ENCODE measurements around the gene NTM.
A peak's percentile ranks its signal among the peaks of the same experiment; 100 is the strongest.

The NTM gene

DNA sequence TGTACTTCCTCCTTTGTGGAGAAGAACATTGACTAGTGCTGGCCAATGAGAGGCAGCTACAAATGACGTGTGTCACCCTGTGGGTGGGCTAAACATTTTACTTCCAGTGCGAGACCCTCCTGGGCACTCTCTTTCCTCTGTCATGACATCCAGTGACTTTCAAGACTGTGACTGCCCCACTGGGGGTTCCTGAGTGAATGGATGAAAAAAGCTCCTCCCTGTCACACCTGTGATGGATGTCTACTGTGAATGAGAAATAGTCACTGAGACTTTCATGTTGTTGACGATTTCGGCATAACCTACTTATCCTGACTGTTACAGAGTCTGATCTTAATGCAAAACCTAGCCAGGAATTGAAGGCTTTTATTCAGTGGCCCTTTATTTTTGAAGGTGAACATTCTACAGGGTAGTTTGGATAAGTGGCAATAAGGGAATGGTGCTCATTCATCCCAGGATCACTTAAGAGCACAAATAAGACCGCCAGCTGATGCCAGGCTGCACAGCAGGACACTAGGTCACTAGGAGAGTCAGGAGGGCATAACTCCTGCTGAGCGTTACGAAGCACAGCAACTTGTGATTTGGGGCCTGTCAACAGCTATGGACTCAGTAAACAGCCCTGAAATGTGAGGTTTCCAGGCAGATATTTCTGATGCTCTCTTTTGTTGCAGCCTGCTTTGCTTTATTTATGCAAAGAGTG lies 636.6 kb downstream of the NTM start:
- H3K4me3 ChIP-seq (replicated peaks in 1 of 2; ENCODE audit: low read depth in 2 of 2, low read length in 2 of 2), result no peak overlapping the region
- DNase-seq (ENCODE audit: low read depth in 2 of 2), result no peak
- TF ChIP-seq, protein P1, sequence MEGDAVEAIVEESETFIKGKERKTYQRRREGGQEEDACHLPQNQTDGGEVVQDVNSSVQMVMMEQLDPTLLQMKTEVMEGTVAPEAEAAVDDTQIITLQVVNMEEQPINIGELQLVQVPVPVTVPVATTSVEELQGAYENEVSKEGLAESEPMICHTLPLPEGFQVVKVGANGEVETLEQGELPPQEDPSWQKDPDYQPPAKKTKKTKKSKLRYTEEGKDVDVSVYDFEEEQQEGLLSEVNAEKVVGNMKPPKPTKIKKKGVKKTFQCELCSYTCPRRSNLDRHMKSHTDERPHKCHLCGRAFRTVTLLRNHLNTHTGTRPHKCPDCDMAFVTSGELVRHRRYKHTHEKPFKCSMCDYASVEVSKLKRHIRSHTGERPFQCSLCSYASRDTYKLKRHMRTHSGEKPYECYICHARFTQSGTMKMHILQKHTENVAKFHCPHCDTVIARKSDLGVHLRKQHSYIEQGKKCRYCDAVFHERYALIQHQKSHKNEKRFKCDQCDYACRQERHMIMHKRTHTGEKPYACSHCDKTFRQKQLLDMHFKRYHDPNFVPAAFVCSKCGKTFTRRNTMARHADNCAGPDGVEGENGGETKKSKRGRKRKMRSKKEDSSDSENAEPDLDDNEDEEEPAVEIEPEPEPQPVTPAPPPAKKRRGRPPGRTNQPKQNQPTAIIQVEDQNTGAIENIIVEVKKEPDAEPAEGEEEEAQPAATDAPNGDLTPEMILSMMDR (IDR thresholded peaks at IDR 0.05; ENCODE audit: low read depth, low read length), result no peak

DNA sequence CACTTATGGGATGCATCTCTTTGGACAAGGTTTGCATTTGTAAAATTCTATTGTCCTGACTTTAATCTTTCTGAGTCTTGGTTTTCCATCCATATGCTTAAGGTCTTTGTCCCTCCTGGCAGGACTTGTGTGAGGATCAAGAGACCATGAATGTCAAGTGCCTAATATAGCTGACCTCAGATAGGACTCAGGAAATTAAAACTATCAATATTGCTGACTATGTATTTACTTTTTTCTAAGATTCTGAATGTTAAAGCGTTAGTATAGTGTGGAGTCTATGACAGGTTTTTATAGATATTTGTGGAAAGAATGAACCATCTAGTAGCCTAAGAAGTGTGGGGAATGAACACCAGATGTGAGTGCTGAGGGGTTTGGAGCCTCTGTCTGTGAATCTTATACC lies 637.8 kb downstream of the NTM start:
- TF ChIP-seq, protein P1 (IDR thresholded peaks at IDR 0.05; ENCODE audit: low read depth, low read length), result no peak
- no peak overlapping the region for H3K4me3 ChIP-seq (replicated peaks in 1 of 2; ENCODE audit: low read depth in 2 of 2, low read length in 2 of 2)
- DNase-seq (ENCODE audit: low read depth in 2 of 2), result no peak

DNA sequence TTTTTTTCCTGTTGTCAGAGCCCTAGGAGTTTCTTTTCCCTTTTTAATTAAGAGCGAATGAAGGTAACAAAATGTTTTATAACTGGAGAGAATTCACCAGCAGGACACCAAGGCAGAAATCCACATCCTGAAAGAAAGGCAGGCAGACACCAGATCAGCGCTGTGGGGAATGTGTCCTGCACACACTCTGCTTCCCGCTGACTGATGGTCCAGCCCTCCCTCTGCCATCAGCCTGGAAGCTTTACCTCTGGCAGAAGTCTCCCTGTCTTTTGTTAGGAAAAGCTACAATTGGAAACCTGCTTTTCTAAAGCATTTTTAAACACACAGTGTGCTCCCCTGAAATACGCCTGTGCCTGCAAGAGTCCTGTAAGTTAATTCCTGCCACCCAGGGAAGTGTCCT lies 638.5 kb downstream of the NTM start:
- no peak overlapping the region for H3K4me3 ChIP-seq (replicated peaks in 1 of 2; ENCODE audit: low read depth in 2 of 2, low read length in 2 of 2)
- TF ChIP-seq, protein P1 (IDR thresholded peaks at IDR 0.05; ENCODE audit: low read depth, low read length), result no peak
- DNase-seq (ENCODE audit: low read depth in 2 of 2), result no peak

DNA sequence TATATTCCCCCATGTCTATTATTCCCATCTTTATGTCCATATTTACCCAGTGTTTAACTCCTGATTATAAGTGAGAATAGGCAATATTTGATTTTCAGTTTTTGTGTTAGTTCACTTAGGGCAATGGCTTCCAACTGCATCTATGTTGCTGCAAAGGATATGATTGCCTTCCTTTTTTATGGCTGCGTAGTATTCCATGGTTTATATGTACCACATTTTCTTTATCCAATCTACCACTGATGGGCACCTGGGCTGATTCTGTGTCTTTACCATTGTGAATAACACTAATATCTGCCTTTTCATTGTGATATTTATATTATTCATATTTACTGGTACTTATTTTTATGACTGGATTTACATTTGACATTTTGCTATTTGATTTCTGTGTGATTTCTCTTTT lies 649.6 kb downstream of the NTM start:
- DNase-seq (ENCODE audit: low read depth in 2 of 2), result no peak
- H3K4me3 ChIP-seq (replicated peaks in 1 of 2; ENCODE audit: low read depth in 2 of 2, low read length in 2 of 2), result no peak overlapping the region
- TF ChIP-seq, protein P1 (IDR thresholded peaks at IDR 0.05; ENCODE audit: low read depth, low read length), result no peak

DNA sequence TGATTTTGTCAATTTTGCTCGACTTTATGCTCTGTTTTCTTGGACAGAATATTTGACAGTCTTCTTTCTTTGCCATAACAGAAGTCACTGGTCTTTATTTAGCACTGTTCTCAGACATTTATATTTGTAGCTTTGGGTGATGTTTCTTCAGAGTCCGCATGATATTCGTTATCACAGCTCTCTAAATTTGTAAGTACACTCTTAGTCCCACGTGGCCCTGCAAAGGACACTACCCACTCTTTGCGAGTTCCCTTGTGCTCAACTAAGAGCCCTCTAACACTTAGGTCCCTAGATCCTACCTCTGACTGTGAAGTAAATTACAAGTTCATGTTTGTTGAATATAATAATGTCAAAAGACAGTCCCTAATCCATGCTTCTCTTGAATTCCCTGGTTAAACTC lies 651.9 kb downstream of the NTM start:
- DNase-seq (ENCODE audit: low read depth in 2 of 2), result no peak

DNA sequence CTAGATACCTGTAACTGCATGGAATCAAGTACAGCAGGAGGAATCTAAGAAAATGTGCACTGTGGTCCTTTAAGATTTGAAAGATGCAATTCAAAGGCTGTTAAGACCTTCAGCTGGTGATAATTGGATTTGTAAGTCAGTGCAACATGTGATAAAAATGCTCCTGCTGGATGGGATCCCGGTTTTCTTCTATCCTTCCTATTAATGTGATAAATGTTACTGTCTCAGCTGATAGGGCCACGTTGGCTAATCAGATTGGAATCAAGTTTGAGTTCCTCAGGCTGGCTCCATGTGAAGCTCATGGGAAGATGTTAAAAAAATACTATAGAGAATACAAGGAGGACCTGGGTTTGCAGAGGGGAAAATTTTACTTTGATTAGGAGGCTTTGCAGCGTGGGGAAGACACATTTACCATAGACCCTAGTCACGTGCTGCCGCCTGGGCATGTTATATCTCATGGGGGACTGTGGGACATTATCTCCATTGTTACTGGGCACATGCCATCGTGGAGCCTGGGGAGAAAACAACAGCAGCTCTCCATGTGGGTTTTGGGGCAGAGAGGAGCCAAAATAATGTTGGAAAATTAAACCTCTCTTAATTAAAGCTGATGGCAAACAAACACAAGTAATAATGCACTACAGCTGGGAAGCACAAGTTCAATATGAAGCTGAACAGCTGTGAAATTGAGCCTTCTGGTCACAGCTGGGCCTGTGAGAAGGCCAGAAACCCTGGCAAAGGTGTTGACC lies 652.5 kb downstream of the NTM start:
- DNase-seq (ENCODE audit: low read depth in 2 of 2), result peak in 1 of 2 donors; percentile 11
- H3K4me3 ChIP-seq (replicated peaks in 1 of 2; ENCODE audit: low read depth in 2 of 2, low read length in 2 of 2), result no peak overlapping the region
- TF ChIP-seq, protein P1 (IDR thresholded peaks at IDR 0.05; ENCODE audit: low read depth, low read length), result no peak

More for the DNA sequence above, 651.9 kb downstream of the NTM start:
- TF ChIP-seq, protein P1 (IDR thresholded peaks at IDR 0.05; ENCODE audit: low read depth, low read length), result no peak
- H3K4me3 ChIP-seq (replicated peaks in 1 of 2; ENCODE audit: low read depth in 2 of 2, low read length in 2 of 2), result no peak overlapping the region
